Prostate gland (tissue), 2 donors: Measurements from ENCODE around the gene TMEM108.

Experiments used
- CTCF ChIP-seq, 4 experiments: fragments of 200-600 bp in 2 of 4; fragments of 450-650 bp in 2 of 4; sonication (generic) in 2 of 4; IDR thresholded peaks; 1 replicate in 3 of 4; 2 replicates in 1 of 4; pipeline ENCODE4 v1.5.1; 2016 to 2019; ENCODE audit warnings: antibody characterized with exemption in 4 of 4, mild to moderate bottlenecking in 2 of 4, moderate library complexity in 2 of 4
- POLR2A ChIP-seq: fragments of 450-650 bp; IDR thresholded peaks from one replicate; pipeline ENCODE4 v1.6.1; 2016; ENCODE audit warnings: antibody characterized with exemption, mild to moderate bottlenecking
- POLR2AphosphoS5 ChIP-seq: sonication (generic); formaldehyde crosslinking; IDR thresholded peaks from one replicate; pipeline ENCODE4 v1.6.1; 2017; ENCODE audit warnings: antibody characterized with exemption

- TF ChIP-seq POLR2A (no peak), CTCF (IDR thresholded peaks at IDR 0.05) (no peak), POLR2AphosphoS5 (no peak)
Observed at GRCh38 chr3:133037436-133037835, 755 bp upstream of the TMEM108 start.
